NCI-H1048 (cell line): ENCODE results near the gene KIF5A.

ENCODE experiments used
- DNase-seq: peaks from one replicate; lab custom pipeline; 2025; lab: John Stamatoyannopoulos, UW

KIF5A gene

DNA sequence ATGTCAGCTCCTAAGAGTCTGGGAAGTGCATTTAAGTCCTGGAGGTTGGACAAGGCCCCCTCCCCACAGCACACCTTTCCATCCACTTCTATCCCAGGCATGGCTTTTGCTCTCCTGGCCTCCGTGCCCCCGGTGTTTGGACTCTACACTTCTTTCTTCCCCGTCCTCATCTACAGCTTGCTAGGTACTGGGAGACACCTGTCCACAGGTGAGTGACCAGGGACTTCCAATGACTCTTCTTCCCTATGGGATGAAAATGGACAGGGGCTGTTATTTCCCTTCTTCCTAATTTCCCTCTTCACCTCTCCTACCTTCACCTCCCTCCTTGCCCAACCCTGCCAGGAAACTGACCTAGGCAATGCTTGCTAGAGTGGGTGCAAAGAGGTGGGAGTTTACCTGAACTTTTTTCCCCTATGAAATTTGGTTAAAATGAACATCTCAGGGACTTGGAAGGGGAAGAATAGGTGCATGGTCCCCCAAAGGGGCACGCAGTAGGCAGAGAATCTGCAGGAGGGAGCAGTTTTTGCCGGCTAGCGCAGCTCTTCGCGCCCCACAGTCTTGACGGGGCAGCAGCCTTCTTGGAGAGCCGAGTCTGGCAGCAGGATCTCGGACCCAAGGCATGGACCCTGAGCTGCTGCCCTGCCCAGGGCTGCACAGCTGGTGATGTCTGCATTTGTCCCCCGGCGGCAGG lies 70.5 kb downstream of the KIF5A start:
- no peak for DNase-seq

- no peak for DNase-seq
Observed at GRCh38 chr12:57620936-57621496, 71.2 kb downstream of the KIF5A start.

- no peak for DNase-seq
Observed at GRCh38 chr12:57621497-57622292, 71.9 kb downstream of the KIF5A start.

DNA sequence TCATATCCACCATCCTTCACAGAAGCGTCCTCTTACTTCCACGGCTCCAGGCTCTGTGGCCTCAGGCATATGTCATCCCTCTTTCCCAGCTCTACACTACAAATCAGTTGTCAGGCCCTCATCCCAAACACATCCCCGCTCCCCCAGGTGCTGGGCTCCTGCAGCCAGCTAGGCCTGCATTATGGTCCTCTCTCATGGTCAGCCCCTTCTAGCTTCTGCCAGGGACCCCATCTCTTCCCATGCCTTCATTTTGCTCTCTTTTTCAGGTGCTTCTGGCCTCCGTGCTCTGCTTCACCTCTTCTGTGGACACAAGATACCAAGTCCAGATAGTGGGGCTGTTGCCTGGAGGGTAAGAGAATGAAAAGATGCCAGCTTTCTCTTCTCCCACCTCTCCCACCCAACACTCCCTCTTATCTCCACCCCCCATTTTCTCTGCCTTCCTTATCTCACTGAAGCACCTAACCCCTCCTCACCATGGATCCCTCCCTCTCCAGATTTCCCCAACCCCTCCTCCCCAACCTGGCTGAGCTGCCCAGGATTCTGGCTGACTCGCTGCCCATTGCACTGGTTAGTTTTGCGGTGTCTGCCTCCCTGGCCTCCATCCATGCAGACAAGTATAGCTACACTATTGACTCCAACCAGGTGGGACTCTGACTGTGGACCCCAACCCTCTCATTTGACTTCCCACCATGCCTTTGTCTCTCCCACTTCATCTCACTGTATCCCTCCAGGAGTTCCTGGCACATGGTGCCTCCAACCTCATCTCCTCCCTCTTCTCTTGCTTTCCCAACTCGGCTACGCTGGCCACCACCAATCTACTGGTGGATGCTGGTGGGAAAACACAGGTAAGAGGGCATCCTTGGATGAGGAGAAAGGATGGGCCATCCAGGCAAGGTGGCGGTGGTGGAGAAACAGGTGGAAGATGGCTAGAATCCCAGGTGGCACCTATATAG lies 72.7 kb downstream of the KIF5A start:
- DNase-seq, result no peak

GRCh38 chr12:57623385-57623784 lies 73.5 kb downstream of the KIF5A start:
- no peak for DNase-seq

GRCh38 chr12:57623811-57624390 lies 74.1 kb downstream of the KIF5A start:
- DNase-seq, result no peak

- no peak for DNase-seq
Observed at GRCh38 chr12:57624441-57625220, 74.8 kb downstream of the KIF5A start.

- no peak for DNase-seq
Observed at GRCh38 chr12:57625261-57626032, 75.6 kb downstream of the KIF5A start.

GRCh38 chr12:57626111-57626920 lies 76.5 kb downstream of the KIF5A start:
- no peak for DNase-seq

- DNase-seq, result no peak
Observed at GRCh38 chr12:57626921-57627445, 77.1 kb downstream of the KIF5A start.

GRCh38 chr12:57627501-57628279 lies 77.8 kb downstream of the KIF5A start:
- DNase-seq, result no peak

GRCh38 chr12:57628280-57629191 lies 78.7 kb downstream of the KIF5A start:
- no peak for DNase-seq

GRCh38 chr12:57629897-57630471 lies 80.1 kb downstream of the KIF5A start:
- no peak for DNase-seq

- no peak for DNase-seq
Observed at GRCh38 chr12:57630891-57631433, 81.1 kb downstream of the KIF5A start.

DNA sequence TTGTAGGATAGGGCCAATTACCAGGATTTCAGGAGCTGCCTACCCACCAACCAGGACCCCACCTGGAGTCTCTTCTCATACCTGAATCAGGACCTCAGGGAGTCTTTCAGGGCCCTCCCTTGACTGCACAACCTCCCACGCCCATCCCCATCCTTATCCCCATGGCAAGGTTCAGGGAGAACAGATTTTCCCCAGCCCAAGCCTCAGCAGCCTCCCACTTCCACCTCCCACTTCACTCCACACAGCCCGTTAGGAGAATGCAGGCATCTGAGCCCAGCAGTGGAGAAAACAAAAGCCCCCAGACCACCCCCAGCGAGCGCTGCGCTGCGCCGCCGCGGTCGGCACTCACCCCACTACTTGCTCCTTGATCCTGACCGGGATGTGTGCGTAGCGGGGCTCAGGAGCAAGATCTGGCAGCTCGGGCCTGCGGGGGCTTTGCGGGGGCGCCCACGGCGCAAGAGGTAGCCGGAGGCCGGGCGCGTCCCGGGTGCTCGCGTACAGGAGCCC lies 81.8 kb downstream of the KIF5A start:
- DNase-seq, result no peak
